Activated CD4-positive, alpha-beta T cell treated with anti-CD3 and anti-CD28 coated beads, Interleukin-2, amount 50 U/mL, for 1 hour (primary cell): ENCODE results near the gene ANKRD11.
A peak's percentile ranks its signal among the peaks of the same experiment; 100 is the strongest.

Experiments used
- DNase-seq: peaks from one replicate; pipeline ENCODE4 v3.0.0-alpha.2; 2020

The ANKRD11 gene

DNA sequence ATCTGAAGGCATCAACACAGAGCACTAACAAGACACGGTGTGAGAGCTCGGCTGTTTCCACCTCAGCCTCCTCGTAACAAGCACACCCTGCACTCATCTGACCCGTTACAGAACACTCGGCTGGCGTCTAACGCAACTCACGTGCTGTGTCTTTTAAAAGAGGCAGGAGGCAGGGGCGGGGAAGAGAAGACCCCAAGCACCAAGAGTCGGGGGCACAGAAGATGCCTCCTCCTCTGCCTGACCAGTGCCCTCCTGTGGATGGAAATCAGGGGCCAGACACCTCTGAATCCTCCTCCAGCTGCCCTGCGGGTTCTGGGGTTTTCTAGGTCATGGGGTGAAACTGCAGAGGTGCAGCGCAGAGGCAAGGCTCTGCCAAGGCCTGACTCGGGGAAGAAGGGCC is 198.6 kb downstream of the ANKRD11 start:
- DNase-seq = no peak

GRCh38 chr16:89291363-89291762 is 199.0 kb downstream of the ANKRD11 start:
- DNase-seq = no peak

- no peak for DNase-seq
These were observed 199.5 kb downstream of the ANKRD11 start for GRCh38 chr16:89290887-89291286.

DNA sequence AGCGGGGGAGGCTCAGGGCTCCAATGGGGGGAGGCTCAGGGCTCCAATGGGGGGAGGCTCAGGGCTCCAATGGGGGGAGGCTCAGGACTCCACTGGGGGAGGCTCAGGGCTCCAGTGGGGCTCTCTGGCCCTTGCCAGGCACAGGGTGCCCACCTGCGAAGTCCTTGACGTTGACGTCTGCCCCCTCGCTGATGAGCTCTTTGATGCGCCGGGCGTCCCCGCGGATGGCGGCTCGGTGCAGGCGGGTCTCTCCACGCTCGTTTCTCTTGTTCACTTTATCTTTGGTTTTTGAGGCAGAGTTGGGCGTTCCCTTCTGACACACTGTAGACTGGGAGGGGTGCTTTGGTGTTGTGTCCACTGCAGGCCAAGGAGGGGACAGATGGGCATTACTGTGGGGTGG is 199.9 kb downstream of the ANKRD11 start:
- no peak for DNase-seq

- peak; percentile 75 for DNase-seq
These were observed 200.6 kb downstream of the ANKRD11 start for GRCh38 chr16:89289428-89290395.

DNA sequence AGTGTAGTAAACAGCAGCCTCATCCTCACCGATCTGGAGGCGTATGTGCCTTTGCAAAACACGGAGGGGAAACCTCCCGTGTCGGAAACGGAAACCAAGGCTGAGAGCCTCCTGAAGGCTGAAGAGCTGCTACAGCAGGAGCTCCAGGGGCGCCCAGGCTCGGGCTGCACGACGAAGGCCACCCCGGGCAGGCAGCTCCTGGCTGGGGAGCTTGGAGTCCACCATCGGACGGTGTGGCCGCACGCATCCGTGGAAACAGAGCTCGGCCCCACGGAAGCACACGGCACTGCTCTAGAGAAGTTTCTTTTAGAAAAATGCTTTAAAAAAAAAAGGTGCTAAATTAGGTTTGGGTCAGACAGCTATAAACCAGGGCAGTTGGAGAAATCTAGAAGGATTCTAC is 201.4 kb downstream of the ANKRD11 start:
- DNase-seq = no peak

DNA sequence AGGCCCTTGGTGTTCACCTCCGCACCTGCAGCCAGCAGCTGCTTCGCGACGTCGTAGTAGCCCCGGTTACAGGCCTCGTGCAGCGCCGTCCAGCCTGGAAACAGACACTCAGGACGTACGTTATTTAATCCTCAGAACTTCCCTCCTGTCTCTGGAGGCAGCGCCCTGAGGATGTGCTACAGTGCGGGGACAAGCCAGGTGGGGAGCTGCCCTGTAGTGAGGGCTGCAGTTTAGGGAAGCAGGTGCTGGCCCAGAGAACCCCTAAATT is 201.8 kb downstream of the ANKRD11 start:
- no peak for DNase-seq

- no peak for DNase-seq
These were observed 202.4 kb downstream of the ANKRD11 start for GRCh38 chr16:89287777-89288576.

- DNase-seq = no peak
These were observed 204.3 kb downstream of the ANKRD11 start for GRCh38 chr16:89286096-89286495.

DNA sequence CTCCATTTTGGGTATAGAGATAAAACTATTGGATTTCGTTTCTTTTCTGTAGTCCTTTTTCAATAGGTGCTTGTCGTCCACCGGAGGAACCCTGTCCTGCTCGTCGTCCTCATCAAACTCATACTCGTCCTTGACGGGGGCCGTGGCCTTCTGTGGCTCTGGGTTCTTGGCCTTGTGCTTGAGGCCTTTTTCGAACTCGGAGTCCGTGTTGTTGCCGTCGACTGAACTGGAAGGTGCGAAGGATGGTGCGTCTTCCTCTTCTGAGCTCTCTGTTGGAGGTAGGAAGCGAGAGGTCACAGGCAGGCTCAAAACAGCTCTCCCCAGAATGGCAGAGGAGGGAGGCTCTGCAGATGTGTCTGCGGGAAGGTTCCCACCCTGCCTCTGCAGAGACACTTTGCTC is 205.0 kb downstream of the ANKRD11 start:
- no peak for DNase-seq

- DNase-seq = no peak
These were observed 206.9 kb downstream of the ANKRD11 start for GRCh38 chr16:89283449-89283848.

GRCh38 chr16:89282523-89282922 is 207.8 kb downstream of the ANKRD11 start:
- DNase-seq = no peak

DNA sequence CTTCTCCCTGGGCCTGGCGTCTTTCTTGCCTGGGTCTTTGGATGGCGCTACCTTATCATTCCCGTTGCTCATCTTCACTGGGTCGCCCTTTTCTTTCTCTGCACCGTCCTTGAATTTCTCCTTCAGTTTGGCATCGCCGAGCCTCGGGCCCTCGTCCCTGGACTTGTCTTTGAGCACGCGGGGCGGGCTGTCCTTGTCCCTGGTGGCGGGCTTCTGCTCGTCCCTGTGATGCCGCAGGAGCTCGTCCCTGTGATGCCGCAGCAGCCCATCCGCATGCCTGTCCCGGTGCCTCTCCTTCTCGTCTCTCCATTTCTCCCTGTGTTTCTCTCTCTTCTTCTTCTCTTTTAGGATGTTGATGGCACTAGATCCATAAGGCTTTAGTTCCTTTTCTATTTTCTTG is 208.5 kb downstream of the ANKRD11 start:
- DNase-seq = no peak

DNA sequence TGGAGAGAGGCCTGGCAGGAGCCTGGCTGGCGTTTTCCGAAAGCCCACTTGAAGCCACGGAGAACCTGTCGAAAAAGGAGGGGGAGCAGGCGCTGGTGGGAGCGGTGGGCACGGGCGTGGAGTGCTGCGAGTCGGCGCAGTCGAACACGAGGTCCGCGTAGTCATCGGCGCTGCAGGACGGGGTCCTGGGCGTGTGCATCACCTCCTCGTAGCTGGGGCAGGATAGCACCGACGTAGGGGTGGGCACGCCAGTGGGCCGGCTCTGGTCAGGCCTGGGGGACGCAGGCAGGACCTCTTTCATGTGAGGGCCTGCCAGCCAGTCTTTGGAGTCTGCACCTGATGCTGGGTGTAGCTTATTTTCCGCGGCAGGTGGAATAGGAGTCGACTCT is 209.2 kb downstream of the ANKRD11 start:
- DNase-seq = no peak

GRCh38 chr16:89280546-89281188 is 209.7 kb downstream of the ANKRD11 start:
- DNase-seq = no peak

- DNase-seq = no peak
These were observed 210.5 kb downstream of the ANKRD11 start for GRCh38 chr16:89279666-89280481.

DNA sequence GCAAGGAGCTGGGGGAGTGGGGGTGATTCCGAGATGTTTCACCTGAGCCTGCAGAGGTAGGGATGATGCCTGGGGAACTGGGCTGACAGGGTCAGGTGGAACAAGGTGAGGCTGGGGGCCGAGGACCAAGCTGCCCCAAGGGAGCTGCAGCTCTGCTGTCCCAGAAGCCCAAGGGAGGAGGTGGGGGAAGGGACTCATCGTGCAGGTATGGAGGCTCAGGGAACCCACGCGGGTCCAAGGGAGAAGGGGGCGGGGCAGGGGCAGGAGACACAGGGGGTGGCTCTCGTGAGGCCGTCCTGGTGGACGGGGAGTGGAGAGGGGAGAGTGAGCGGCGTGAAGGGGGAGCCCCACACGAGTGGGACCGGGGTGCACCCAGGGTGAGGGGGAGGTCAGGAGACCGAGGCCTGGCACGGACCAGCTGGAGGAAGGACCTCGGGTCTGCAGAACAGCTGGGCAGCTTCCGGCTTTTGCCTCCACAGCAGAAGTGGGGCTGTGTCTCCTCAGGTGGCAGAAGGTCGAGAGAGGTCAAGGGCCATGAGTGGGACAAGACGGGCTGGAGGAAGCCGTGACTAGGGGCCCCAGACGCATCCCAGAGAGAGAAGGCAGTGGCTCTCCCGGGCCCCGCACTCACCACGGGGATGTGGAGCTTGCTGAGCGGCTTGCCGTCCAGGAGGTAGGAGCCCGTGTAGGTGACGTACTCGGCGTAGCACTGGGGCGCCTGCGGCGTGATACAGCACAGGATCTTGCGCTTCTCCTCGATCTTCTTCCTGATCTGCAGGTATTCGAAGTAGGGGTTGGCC is 211.7 kb downstream of the ANKRD11 start:
- DNase-seq = no peak

- no peak for DNase-seq
These were observed 212.6 kb downstream of the ANKRD11 start for GRCh38 chr16:89277641-89278341.

GRCh38 chr16:89277049-89277448 is 213.3 kb downstream of the ANKRD11 start:
- no peak for DNase-seq

- no peak for DNase-seq
These were observed 214.3 kb downstream of the ANKRD11 start for GRCh38 chr16:89275837-89276720.
